ENCODE results near the gene RAB8B.
"Not testable (repeated sequence)": the region's sequence is repeated elsewhere in the genome, so short reads cannot be mapped to it uniquely, and the experiment has no call there.

Gene RAB8B

GRCh38 chr15:63186065-63186464 lies 3.3 kb upstream of the RAB8B start:
- no peak for DNase-seq

GRCh38 chr15:63187589-63188226 lies 1.7 kb upstream of the RAB8B start:
- no peak for DNase-seq

GRCh38 chr15:63188247-63188925 lies 1.0 kb upstream of the RAB8B start:
- no peak for DNase-seq

GRCh38 chr15:63189941-63190768 lies 749 bp downstream of the RAB8B start:
- peak; percentile 14 for DNase-seq

GRCh38 chr15:63190769-63191649 lies 1.6 kb downstream of the RAB8B start:
- DNase-seq: no peak

- peak; percentile 48 for DNase-seq
Measured at GRCh38 chr15:63191895-63192618, 2.7 kb downstream of the RAB8B start.

- no peak for DNase-seq
Measured at GRCh38 chr15:63192619-63193206, 3.3 kb downstream of the RAB8B start.

- DNase-seq: no peak
Measured at GRCh38 chr15:63194302-63194701, 4.9 kb downstream of the RAB8B start.

GRCh38 chr15:63194880-63195568 lies 5.6 kb downstream of the RAB8B start:
- DNase-seq: no peak

- no peak for DNase-seq
Measured at GRCh38 chr15:63195569-63196015, 6.2 kb downstream of the RAB8B start.

GRCh38 chr15:63196842-63197241 lies 7.4 kb downstream of the RAB8B start:
- no peak for DNase-seq

GRCh38 chr15:63197626-63198025 lies 8.2 kb downstream of the RAB8B start:
- DNase-seq: no peak

- DNase-seq: no peak
Measured at GRCh38 chr15:63198371-63199250, 9.2 kb downstream of the RAB8B start.

- DNase-seq: no peak
Measured at GRCh38 chr15:63200464-63201249, 11.3 kb downstream of the RAB8B start.

GRCh38 chr15:63202861-63203260 lies 13.5 kb downstream of the RAB8B start:
- no peak for DNase-seq

GRCh38 chr15:63203451-63204090 lies 14.2 kb downstream of the RAB8B start:
- DNase-seq: peak; percentile 43

- DNase-seq: no peak
Measured at GRCh38 chr15:63206079-63206478, 16.7 kb downstream of the RAB8B start.

- DNase-seq: not testable (repeated sequence)
Measured at GRCh38 chr15:63208824-63209223, 19.4 kb downstream of the RAB8B start.
